DLD1 (cell line): Measurements from ENCODE around the gene CYP24A1.

ENCODE experiments used
- in situ Hi-C: cut with HindIII; loops from 2 replicates; pipeline ENCODE4 v1.10.0; 2017; ENCODE audit warnings: low sequenced_read_pairs

The CYP24A1 gene

DNA sequence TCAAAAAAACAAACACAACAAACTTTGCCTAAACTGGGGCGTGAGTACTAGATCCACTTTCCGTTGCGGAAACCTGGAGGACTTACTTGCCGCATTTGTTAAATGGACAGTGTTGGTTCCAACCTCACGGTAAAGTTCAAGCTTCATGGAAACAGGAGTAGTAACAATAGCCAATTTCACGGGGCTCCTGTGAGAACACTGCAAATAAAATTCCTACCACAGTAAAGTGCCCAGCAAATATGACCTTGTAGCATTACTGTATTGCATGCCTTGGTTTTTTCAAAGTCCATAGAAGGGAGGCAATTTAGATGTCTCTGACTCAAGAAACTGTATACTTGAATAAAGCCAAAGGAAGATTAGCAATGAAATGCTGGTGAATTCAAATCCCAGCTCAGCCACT lies 3.6 kb upstream of the CYP24A1 start:
- in situ Hi-C loops = no loop called here

DNA sequence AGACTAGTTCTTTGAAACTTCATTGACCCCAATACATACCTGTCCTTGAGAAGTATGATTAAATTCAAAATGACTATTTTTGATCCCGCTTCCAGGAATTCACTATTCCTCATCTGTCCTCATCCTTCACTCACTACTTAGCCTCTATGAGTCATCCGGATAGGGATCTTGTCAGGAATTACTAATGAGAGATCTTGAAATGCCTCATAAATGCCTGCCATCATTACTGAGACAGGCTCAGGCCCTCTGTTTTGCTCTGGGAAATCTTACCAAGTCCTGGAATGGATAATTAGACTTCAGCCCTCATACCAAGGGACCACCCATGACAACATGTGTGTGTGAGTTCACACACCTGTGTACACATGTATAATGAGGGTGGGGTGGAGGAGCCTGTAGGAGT lies 2.8 kb upstream of the CYP24A1 start:
- in situ Hi-C loops = no loop called here

- in situ Hi-C loops = no loop called here
These were observed 830 bp upstream of the CYP24A1 start for GRCh38 chr20:54174457-54175175.

GRCh38 chr20:54172856-54173652 lies 732 bp downstream of the CYP24A1 start:
- in situ Hi-C loops = no loop called here

- in situ Hi-C loops = no loop called here
These were observed 1.3 kb downstream of the CYP24A1 start for GRCh38 chr20:54172532-54172855.

DNA sequence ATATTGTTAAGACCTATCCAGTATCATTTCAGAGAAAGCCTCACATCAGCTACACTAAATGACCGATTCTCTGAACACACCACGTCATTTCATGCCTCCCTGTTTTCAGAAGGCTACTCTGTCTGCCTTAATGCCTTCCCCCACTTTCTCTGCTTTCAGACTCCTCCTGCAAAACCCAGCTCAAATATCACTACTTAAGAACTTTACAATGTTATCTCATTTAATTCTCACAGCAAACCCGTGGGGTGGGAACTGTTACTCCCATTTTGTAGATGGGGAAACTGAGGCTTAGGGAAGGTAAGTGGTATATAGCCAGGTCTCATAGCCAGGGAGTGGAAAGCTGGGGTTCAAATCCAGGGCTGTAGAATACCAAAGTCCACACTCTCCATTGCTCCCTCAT lies 2.8 kb downstream of the CYP24A1 start:
- in situ Hi-C loops = no loop called here

GRCh38 chr20:54170026-54170471 lies 3.7 kb downstream of the CYP24A1 start:
- in situ Hi-C loops = no loop called here

DNA sequence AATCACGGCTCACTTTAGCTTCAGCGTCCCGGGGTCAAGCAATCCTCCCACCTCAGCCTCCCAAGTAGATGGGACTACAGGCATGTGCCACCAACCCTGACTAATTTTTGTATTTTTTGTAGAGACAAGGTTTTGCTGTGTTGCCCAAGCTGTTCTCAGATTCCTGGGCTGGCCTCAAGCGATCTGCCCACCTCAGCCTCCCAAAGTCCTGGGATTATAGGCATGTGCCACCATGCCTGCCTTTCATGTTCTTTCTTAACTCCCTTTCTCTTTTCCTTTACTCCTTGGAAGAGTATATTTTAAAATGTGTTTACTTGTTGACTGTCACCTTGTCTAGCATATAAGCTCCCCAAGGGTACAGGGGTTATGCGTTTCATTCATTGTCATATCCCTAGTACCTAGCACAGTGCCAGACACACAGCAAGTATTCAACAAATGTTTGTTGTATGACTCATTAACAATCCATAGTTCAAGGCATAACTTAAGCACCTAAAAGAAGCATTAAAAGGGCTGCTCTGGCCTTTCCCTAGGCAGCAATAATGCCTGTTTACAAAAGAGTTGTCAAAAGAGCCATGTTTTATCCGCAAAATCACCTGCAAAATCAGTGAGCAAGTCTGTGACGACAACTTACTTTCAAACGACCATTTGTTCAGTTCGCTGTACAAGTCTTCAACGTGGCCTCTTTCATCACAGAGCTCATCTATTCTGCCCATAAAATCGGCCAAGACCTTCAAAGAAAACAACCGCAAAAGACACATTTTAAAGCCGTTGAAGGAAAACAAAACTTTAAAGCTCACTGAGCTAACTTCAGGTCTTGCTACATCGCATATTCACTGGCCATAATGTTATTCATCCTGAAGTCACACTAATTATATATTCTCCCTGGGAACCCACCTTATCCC lies 4.6 kb downstream of the CYP24A1 start:
- in situ Hi-C loops = no loop called here

- in situ Hi-C loops = no loop called here
These were observed 5.6 kb downstream of the CYP24A1 start for GRCh38 chr20:54167909-54168872.

GRCh38 chr20:54166987-54167662 lies 6.7 kb downstream of the CYP24A1 start:
- in situ Hi-C loops = no loop called here

DNA sequence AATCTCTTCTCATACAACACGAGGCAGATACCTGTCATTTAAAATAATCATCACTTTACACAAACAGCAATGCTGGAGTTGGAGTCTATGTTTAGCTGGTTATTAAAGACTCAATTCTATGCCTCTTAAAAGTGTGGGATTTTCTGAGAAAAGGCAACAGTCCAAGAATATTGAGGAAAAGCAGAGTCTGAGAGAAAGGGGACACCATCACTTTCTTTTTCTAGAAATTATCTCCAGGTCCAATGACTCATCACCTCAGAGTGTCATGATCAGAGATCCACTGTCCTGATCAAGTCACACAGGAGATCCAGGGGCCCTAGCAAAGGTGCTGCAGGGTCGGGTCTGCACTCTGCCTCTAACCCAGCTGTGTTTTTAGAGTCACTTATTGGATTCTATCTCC lies 8.0 kb downstream of the CYP24A1 start:
- in situ Hi-C loops = no loop called here

- in situ Hi-C loops = no loop called here
These were observed 8.8 kb downstream of the CYP24A1 start for GRCh38 chr20:54165014-54165413.

DNA sequence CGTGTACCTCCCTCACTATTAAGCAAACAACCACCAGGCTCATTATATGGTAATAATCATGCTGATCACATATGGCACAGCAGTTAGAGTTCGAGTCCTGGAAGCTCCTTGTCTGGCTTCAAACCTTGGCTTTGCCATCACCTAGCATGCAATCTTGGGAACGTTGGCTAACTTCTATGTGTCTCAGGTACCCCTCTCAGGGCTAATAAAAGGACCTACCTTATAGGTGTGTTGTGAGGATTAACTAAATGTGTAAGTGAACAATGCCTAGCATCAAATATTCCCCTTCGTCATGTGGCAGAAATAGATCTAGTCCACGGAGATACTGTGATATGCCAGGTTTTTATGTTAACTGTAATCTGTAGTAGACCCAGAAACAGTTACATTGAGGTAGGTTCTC lies 10.4 kb downstream of the CYP24A1 start:
- in situ Hi-C loops = no loop called here

DNA sequence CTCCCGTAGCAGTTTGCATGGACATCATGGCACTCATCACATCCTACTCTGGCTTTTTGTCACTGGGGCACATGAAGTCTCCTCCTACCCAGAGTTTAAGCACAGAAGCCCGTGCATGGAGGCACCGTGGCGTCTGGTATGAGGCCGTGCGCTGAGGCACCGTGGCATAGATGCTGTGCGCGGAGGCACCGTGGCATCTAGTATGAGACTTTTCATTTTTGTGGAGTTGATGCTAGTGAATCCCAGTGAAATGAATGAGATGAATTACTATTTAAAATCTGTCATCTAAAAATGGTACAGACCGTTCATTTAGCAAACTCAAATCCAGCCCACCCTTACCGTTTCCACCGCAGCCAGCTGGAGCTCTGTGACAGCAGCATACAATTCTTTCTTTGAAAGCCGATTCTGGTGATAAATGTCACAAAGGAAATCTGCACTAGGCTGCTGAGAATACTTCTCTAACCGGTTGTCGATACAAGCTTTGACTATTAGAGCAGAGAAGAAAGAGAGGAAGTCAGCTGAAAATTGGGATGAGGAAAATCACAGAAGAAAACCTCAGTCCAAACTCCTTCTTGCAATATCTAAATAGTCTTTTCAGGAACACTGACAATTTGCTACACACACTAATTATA lies 11.3 kb downstream of the CYP24A1 start:
- in situ Hi-C loops = no loop called here

GRCh38 chr20:54161821-54162149 lies 12.0 kb downstream of the CYP24A1 start:
- in situ Hi-C loops = no loop called here

DNA sequence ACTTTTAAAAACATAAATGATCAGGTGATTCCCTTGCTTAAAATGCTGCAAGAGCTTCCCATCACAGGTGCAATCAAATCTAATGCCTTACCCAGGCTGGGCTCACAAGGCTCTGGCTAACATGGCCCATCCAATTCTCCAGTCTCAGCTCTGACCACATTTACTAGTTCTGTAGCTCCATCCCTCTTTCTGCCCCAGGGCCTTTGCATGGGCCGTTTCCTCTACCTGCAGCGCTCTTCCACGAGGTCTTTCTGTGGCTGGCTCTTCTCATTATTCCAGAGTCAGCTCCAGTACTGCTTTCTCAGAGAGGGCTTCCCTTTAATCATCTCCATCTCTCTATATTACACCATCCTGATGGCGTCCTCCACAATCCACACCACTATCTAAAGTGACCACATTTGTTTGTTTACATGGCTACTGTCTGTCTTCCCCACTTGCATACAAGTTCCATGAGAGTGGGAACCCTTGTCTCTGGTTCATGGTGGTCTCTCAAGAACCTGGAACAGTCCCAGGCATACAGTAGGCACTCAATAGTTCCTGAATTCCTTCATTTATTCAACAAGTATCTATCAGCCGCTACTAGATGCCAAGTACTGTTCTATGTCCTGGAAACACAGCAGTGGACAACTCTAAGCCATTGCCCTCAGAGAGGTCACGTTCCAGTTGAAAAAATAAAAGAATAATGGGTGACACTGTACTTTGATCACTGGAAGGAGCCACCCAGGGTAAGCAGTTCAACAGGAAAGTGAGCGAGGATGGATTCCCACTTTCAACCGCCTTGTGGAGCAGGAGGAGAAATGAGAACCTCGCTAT lies 12.6 kb downstream of the CYP24A1 start:
- in situ Hi-C loops = no loop called here

GRCh38 chr20:54160065-54161007 lies 13.4 kb downstream of the CYP24A1 start:
- in situ Hi-C loops = no loop called here
